Smooth muscle cell (in vitro differentiated cells): ENCODE results near the gene MYCN. TPM values are rescaled to one million over a fixed set of nuclear protein-coding genes. Genes with fewer than 3 reads are reported as not detected.

Experiments
- DNase-seq: peaks from one replicate; lab custom pipeline; 2025; ENCODE audit not compliant: unreplicated experiment; lab: John Stamatoyannopoulos, UW
- H2AFZ ChIP-seq: fragments of 200-600 bp; sonication (generic); 2 replicates; pipeline ENCODE4 v1.6.0; 2016; ENCODE audit warnings: antibody characterized with exemption, low read depth, mild to moderate bottlenecking
- H3F3A ChIP-seq: fragments of 200-600 bp; sonication (generic); 2 replicates; pipeline ENCODE4 v1.6.0; 2017; ENCODE audit warnings: antibody characterized with exemption, low read depth
- H3K27ac ChIP-seq: fragments of 200-600 bp; sonication (generic); 2 replicates; pipeline ENCODE4 v1.5.1; 2016; ENCODE audit warnings: low read depth, mild to moderate bottlenecking
- H3K27me3 ChIP-seq: fragments of 200-600 bp; sonication (generic); 2 replicates; pipeline ENCODE4 v1.6.1; 2016; ENCODE audit warnings: low read depth, mild to moderate bottlenecking
- H3K36me3 ChIP-seq: fragments of 200-600 bp; sonication (generic); 2 replicates; pipeline ENCODE4 v1.5.1; 2016; ENCODE audit warnings: low read depth
- H3K4me1 ChIP-seq: fragments of 200-600 bp; sonication (generic); 2 replicates; pipeline ENCODE4 v1.5.1; 2016; ENCODE audit warnings: low read depth
- H3K4me2 ChIP-seq: fragments of 200-600 bp; sonication (generic); 2 replicates; pipeline ENCODE4 v1.6.0; 2016; ENCODE audit warnings: mild to moderate bottlenecking
- H3K4me3 ChIP-seq: fragments of 200-600 bp; sonication (generic); 2 replicates; pipeline ENCODE4 v1.5.1; 2016; ENCODE audit warnings: mild to moderate bottlenecking
- H3K79me2 ChIP-seq: fragments of 200-600 bp; sonication (generic); 2 replicates; pipeline ENCODE4 v1.6.0; 2016; ENCODE audit warnings: low read depth, mild to moderate bottlenecking
- H3K9ac ChIP-seq: fragments of 200-600 bp; sonication (generic); 2 replicates; pipeline ENCODE4 v1.6.0; 2016; ENCODE audit warnings: low read depth
- H3K9me3 ChIP-seq: fragments of 200-600 bp; sonication (generic); replicated peaks from 2 replicates; pipeline ENCODE4 v1.5.1; 2016; ENCODE audit warnings: low read depth
- H4K20me1 ChIP-seq: fragments of 200-600 bp; sonication (generic); 2 replicates; pipeline ENCODE4 v1.6.0; 2016; ENCODE audit warnings: low read depth
- WGBS: methylation state at CpG from one replicate; pipeline ENCODE4 v1.1.7; 2016; ENCODE audit warnings: low lambda C conversion rate; 5-methylcytosine and 5-hydroxymethylcytosine counted together
- polyA plus RNA-seq: library from polyadenylated mRNA; unstranded; fragments of >200 nt; fragmentation: Nextera tagmentation; extraction: Ambion mirVana; gene quantifications from 2 replicates; pipeline ENCODE4 v1.2.1, GENCODE V29; 2016
- total RNA-seq: library from RNA; depleted of rRNA; stranded (reverse); fragments of >200 nt; gene quantifications from 2 replicates; pipeline ENCODE4 v1.2.3, GENCODE V29; 2014
- TF ChIP-seq, protein P1 (sequence below): fragments of 200-600 bp; sonication (generic); IDR thresholded peaks from 2 replicates; pipeline ENCODE4 v1.5.1; 2017; ENCODE audit warnings: borderline replicate concordance, mild to moderate bottlenecking, antibody characterized with exemption; ENCODE audit not compliant: insufficient read depth, poor library complexity, severe bottlenecking

The MYCN gene
- total and polyA plus RNA-seq, 2 experiments from 2014 or later, result 6.9 to 18.3 TPM

- H2AFZ ChIP-seq, result no peak overlapping the region
- no peak overlapping the region for H3K4me3 ChIP-seq
- no peaks in the 10 kb centered on the region for H3K79me2 ChIP-seq
- H3K9me3 ChIP-seq, result no peaks in the 10 kb centered on the region
- H3F3A ChIP-seq, result no peaks in the 10 kb centered on the region
- TF ChIP-seq, protein P1, sequence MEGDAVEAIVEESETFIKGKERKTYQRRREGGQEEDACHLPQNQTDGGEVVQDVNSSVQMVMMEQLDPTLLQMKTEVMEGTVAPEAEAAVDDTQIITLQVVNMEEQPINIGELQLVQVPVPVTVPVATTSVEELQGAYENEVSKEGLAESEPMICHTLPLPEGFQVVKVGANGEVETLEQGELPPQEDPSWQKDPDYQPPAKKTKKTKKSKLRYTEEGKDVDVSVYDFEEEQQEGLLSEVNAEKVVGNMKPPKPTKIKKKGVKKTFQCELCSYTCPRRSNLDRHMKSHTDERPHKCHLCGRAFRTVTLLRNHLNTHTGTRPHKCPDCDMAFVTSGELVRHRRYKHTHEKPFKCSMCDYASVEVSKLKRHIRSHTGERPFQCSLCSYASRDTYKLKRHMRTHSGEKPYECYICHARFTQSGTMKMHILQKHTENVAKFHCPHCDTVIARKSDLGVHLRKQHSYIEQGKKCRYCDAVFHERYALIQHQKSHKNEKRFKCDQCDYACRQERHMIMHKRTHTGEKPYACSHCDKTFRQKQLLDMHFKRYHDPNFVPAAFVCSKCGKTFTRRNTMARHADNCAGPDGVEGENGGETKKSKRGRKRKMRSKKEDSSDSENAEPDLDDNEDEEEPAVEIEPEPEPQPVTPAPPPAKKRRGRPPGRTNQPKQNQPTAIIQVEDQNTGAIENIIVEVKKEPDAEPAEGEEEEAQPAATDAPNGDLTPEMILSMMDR, result no peak
- H3K9ac ChIP-seq, result no peak overlapping the region
- no peaks in the 10 kb centered on the region for H3K4me1 ChIP-seq
- peaks cover 8% of the 10 kb centered on the region for H3K27me3 ChIP-seq
- no peaks in the 10 kb centered on the region for H3K36me3 ChIP-seq
- no peak overlapping the region for H3K4me2 ChIP-seq
- DNase-seq, result no peak
- no peaks in the 10 kb centered on the region for H4K20me1 ChIP-seq
- H3K27ac ChIP-seq, result no peak overlapping the region
- whole genome bisulfite sequencing, result 88% methylated on average over 21 of the region's 21 CpGs
Observed at GRCh38 chr2:15932394-15933183, 7.8 kb upstream of the MYCN start.

- H3K36me3 ChIP-seq, result no peaks in the 10 kb centered on the region
- no peaks in the 10 kb centered on the region for H4K20me1 ChIP-seq
- H3K27ac ChIP-seq, result no peak overlapping the region
- H2AFZ ChIP-seq, result no peak overlapping the region
- H3K9ac ChIP-seq, result no peak overlapping the region
- H3F3A ChIP-seq, result no peaks in the 10 kb centered on the region
- WGBS, result 85% methylated on average over 11 of the region's 11 CpGs
- no peak for DNase-seq
- no peak overlapping the region for H3K4me2 ChIP-seq
- H3K27me3 ChIP-seq, result peaks cover 12% of the 10 kb centered on the region
- H3K4me1 ChIP-seq, result no peaks in the 10 kb centered on the region
- TF ChIP-seq, protein P1, result no peak
- H3K9me3 ChIP-seq, result no peaks in the 10 kb centered on the region
- H3K79me2 ChIP-seq, result no peaks in the 10 kb centered on the region
- no peak overlapping the region for H3K4me3 ChIP-seq
Observed at GRCh38 chr2:15933184-15933845, 7.0 kb upstream of the MYCN start.

- Histone ChIP-seq H3K4me2 (no peak overlapping the region), H3K27ac (no peak overlapping the region), H3K9ac (no peak overlapping the region), H3K27me3 (peaks cover 18% of the 10 kb centered on the region), H3K4me3 (no peak overlapping the region), H3K9me3 (no peaks in the 10 kb centered on the region), H3K36me3 (no peaks in the 10 kb centered on the region), H3K4me1 (peaks cover 2% of the 10 kb centered on the region), H3F3A (no peaks in the 10 kb centered on the region), H3K79me2 (no peaks in the 10 kb centered on the region), H4K20me1 (no peaks in the 10 kb centered on the region), H2AFZ (no peak overlapping the region)
- TF ChIP-seq, protein P1, result no peak
- DNase-seq, result no peak
- WGBS, result 88% methylated on average over 4 of the region's 4 CpGs
Observed at GRCh38 chr2:15934291-15934945, 5.9 kb upstream of the MYCN start.
